K562 (cell line): ENCODE data around the gene CAPN2. TPM values are rescaled to one million over a fixed set of nuclear protein-coding genes. Genes with fewer than 3 reads are reported as not detected.

Experiments used
- CBX3 ChIP-seq, 2 experiments: IDR thresholded peaks; 1 replicate in 1 of 2; 2 replicates in 1 of 2; pipeline ENCODE4 v1.6.1; 2012; ENCODE audit warnings: inconsistent platforms in 2 of 2, low read length in 2 of 2, borderline replicate concordance in 1 of 2, control low read depth in 1 of 2
- FIP1L1 ChIP-seq: fragments of 200-400 bp; formaldehyde crosslinking; IDR thresholded peaks from 2 replicates; pipeline ENCODE4 v1.6.1; 2018; ENCODE audit warnings: mild to moderate bottlenecking, low read depth, low read length; ENCODE audit not compliant: poor library complexity, severe bottlenecking
- KAT7 ChIP-seq: sonication (generic); formaldehyde crosslinking; IDR thresholded peaks from 2 replicates; pipeline ENCODE4 v1.8.0; 2022; ENCODE audit warnings: missing genetic modification reagents, mild to moderate bottlenecking, borderline replicate concordance
- KDM1A ChIP-seq, 2 experiments: fragments of 450-650 bp; IDR thresholded peaks; 2 replicates each; pipeline ENCODE4 v1.6.1; 2016; ENCODE audit warnings: mild to moderate bottlenecking in 2 of 2
- NR2C2 ChIP-seq, 2 experiments: fragments of 200-800 bp in 1 of 2; sonication (Bioruptor generic) in 1 of 2; sonication (generic) in 1 of 2; formaldehyde crosslinking in 1 of 2; IDR thresholded peaks; 2 replicates each; pipeline versions ENCODE4 v1.6.1 to v1.8.0; 2016 to 2022; ENCODE audit warnings: mild to moderate bottlenecking in 1 of 2, missing compliant biosample characterization in 1 of 2, missing genetic modification characterization in 1 of 2, missing genetic modification reagents in 1 of 2
- PHF20 ChIP-seq: fragments of 450-650 bp; IDR thresholded peaks from 2 replicates; pipeline ENCODE4 v1.6.1; 2018; ENCODE audit not compliant: partially characterized antibody
- PYGO2 ChIP-seq: fragments of 450-650 bp; IDR thresholded peaks from 2 replicates; pipeline ENCODE4 v1.6.1; 2016; ENCODE audit warnings: mild to moderate bottlenecking, missing genetic modification characterization, moderate library complexity, missing compliant biosample characterization
- RBM34 ChIP-seq: fragments of 200-400 bp; formaldehyde crosslinking; IDR thresholded peaks from 2 replicates; pipeline ENCODE4 v1.6.1; 2018; ENCODE audit warnings: low read length, borderline replicate concordance; ENCODE audit not compliant: insufficient read depth
- SREBF2 ChIP-seq: sonication (generic); formaldehyde crosslinking; IDR thresholded peaks from 2 replicates; pipeline ENCODE4 v1.4.0; 2020; ENCODE audit warnings: mild to moderate bottlenecking, missing genetic modification reagents
- SRF ChIP-seq, 2 experiments: fragments of 250-450, 450-650 bp in 1 of 2; sonication (Bioruptor Pico) in 1 of 2; sonication (generic) in 1 of 2; formaldehyde crosslinking; IDR thresholded peaks; 2 replicates each; pipeline versions ENCODE4 v1.5.0 to v1.5.1; 2020 to 2022; ENCODE audit warnings: mild to moderate bottlenecking in 1 of 2, missing genetic modification reagents in 1 of 2
- TAL1 ChIP-seq: fragments of 450-650 bp; IDR thresholded peaks from 2 replicates; pipeline ENCODE4 v1.6.1; 2016; ENCODE audit warnings: mild to moderate bottlenecking
- ZNF263 ChIP-seq: sonication (generic); formaldehyde crosslinking; IDR thresholded peaks from 2 replicates; pipeline ENCODE4 v1.8.0; 2022; ENCODE audit warnings: mild to moderate bottlenecking, missing genetic modification reagents, borderline replicate concordance
- ZNF589 ChIP-seq: fragments of 200-800 bp; sonication (Bioruptor generic); IDR thresholded peaks from 2 replicates; pipeline ENCODE4 v1.6.1; 2016; ENCODE audit warnings: low read depth, missing genetic modification characterization, missing compliant biosample characterization
- polyA plus RNA-seq, 8 experiments: library from polyadenylated mRNA; depleted of rRNA in 4 of 8; stranded (reverse) in 5 of 8; unstranded in 3 of 8; fragments of >200 nt; fragmentation: Nextera tagmentation in 2 of 8; fragmentation: Illumina TruSeq in 1 of 8; extraction: Ambion mirVana in 2 of 8; extraction: Trizol in 1 of 8; gene quantifications; 2 replicates each; pipeline versions ENCODE4 v1.2.1 to v1.2.3, GENCODE V29; 2011 to 2014; ENCODE audit warnings: inconsistent platforms in 1 of 8, missing spikeins in 1 of 8
- total RNA-seq, 7 experiments: library from RNA; depleted of rRNA in 6 of 7; stranded (reverse); fragments of >200 nt in 6 of 7; fragmentation: Illumina TruSeq in 2 of 7; extraction: Trizol in 2 of 7; gene quantifications; 2 replicates each; pipeline versions ENCODE4 v1.2.1 to v1.2.3, GENCODE V29; 2011 to 2021; ENCODE audit warnings: low replicate concordance in 1 of 7
- TF ChIP-seq, protein P1 (sequence below): sonication (generic); formaldehyde crosslinking; IDR thresholded peaks from 2 replicates; pipeline ENCODE4 v1.8.0; 2022; ENCODE audit warnings: mild to moderate bottlenecking, missing genetic modification reagents
- TF ChIP-seq, protein P2 (sequence below): IDR thresholded peaks from 2 replicates; pipeline ENCODE4 v1.6.1; 2012; ENCODE audit warnings: low read depth, low read length, improper control_type of control experiment, borderline replicate concordance
- TF ChIP-seq, protein P3 (sequence below): sonication (generic); formaldehyde crosslinking; IDR thresholded peaks from 2 replicates; pipeline ENCODE4 v1.8.1; 2022; ENCODE audit warnings: missing genetic modification reagents
- TF ChIP-seq, protein P4 (sequence below): IDR thresholded peaks from 2 replicates; pipeline ENCODE4 v1.6.1; 2014; ENCODE audit warnings: antibody characterized with exemption
- TF ChIP-seq, protein P5 (sequence below): sonication (generic); formaldehyde crosslinking; IDR thresholded peaks from 2 replicates; pipeline ENCODE4 v1.8.0; 2022; ENCODE audit warnings: missing genetic modification reagents, mild to moderate bottlenecking, borderline replicate concordance
- TF ChIP-seq, protein P6 (sequence below): conservative IDR thresholded peaks from 2 replicates; pipeline ENCODE4 v1.6.1; 2011; ENCODE audit warnings: low read depth, mild to moderate bottlenecking, low read length; ENCODE audit not compliant: control insufficient read depth

CAPN2 gene
- total and polyA plus RNA-seq, 9 of the 15 experiments (the other 6 are each of a cell fraction or from before 2014, with no cell fraction given): 24.6 to 157 (median 101) TPM

DNA sequence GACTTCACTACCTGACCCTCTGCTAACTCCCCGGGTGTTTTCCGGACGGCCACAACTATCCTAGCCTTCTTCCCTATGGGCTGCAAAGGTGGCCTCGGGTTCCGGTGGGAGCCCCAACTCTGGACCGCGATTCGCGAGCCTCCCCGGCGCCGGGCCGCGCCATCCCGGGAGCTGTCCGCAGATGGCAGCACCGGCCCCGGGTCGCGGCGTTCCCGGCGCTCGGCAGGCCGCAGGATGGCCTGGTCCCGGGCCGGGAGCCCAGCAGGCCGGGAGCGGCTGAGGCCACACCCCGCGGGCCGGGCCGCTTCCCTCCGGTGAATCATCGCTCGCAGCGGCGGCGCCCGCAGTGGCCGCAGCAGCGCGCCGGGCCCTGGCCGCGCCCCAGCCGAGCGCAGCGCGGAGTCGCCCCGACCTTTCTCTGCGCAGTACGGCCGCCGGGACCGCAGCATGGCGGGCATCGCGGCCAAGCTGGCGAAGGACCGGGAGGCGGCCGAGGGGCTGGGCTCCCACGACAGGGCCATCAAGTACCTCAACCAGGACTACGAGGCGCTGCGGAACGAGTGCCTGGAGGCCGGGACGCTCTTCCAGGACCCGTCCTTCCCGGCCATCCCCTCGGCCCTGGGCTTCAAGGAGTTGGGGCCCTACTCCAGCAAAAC lies at the start of gene CAPN2 (continued):
- TF ChIP-seq RBM34: no peak
- 0 out of 2 replicates have a peak, but pooled peaks have one; percentile 49 for TF ChIP-seq ZNF589 (CRISPR knock-in tag)
- no peak for TF ChIP-seq PHF20
- TF ChIP-seq, protein P1, sequence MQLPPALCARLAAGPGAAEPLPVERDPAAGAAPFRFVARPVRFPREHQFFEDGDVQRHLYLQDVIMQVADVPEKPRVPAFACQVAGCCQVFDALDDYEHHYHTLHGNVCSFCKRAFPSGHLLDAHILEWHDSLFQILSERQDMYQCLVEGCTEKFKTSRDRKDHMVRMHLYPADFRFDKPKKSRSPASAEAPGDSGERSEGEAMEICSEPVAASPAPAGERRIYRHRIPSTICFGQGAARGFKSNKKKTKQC: peak; percentile 49; the same call in 1 of the 2 replicates
- TF ChIP-seq FIP1L1: peak; percentile 70
- TF ChIP-seq, protein P2, sequence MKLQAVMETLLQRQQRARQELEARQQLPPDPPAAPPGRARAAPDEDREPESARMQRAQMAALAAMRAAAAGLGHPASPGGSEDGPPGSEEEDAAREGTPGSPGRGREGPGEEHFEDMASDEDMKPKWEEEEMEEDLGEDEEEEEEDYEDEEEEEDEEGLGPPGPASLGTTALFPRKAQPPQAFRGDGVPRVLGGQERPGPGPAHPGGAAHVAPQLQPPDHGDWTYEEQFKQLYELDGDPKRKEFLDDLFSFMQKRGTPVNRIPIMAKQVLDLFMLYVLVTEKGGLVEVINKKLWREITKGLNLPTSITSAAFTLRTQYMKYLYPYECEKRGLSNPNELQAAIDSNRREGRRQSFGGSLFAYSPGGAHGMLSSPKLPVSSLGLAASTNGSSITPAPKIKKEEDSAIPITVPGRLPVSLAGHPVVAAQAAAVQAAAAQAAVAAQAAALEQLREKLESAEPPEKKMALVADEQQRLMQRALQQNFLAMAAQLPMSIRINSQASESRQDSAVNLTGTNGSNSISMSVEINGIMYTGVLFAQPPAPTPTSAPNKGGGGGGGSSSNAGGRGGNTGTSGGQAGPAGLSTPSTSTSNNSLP: no peak
- no peak for TF ChIP-seq PYGO2
- TF ChIP-seq NR2C2 (CRISPR knock-in tag; IDR thresholded peaks at IDR 0.05): no peak; the same call in 1 of the 2 replicates
- peak; percentile 36; the same call in 1 of the 2 replicates for TF ChIP-seq NR2C2 (tag; IDR thresholded peaks at IDR 0.05)
- TF ChIP-seq CBX3 (IDR thresholded peaks at IDR 0.05; ENCODE audit: borderline replicate concordance in 1 of 2, low read length in 2 of 2): no peak
- 0 out of 4 replicates have a peak, but pooled peaks have one; percentile 24 to 52 for TF ChIP-seq SRF (CRISPR knock-in tag; IDR thresholded peaks at IDR 0.05)
- peak; percentile 57; the same call in 1 of the 2 replicates for TF ChIP-seq KAT7 (CRISPR knock-in tag)
- TF ChIP-seq, protein P3, sequence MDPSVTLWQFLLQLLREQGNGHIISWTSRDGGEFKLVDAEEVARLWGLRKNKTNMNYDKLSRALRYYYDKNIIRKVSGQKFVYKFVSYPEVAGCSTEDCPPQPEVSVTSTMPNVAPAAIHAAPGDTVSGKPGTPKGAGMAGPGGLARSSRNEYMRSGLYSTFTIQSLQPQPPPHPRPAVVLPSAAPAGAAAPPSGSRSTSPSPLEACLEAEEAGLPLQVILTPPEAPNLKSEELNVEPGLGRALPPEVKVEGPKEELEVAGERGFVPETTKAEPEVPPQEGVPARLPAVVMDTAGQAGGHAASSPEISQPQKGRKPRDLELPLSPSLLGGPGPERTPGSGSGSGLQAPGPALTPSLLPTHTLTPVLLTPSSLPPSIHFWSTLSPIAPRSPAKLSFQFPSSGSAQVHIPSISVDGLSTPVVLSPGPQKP: no peak
- no peak for TF ChIP-seq SREBF2 (CRISPR knock-in tag)
- TF ChIP-seq TAL1: no peak
- no peak for TF ChIP-seq KDM1A (IDR thresholded peaks at IDR 0.05)
- TF ChIP-seq, protein P4, sequence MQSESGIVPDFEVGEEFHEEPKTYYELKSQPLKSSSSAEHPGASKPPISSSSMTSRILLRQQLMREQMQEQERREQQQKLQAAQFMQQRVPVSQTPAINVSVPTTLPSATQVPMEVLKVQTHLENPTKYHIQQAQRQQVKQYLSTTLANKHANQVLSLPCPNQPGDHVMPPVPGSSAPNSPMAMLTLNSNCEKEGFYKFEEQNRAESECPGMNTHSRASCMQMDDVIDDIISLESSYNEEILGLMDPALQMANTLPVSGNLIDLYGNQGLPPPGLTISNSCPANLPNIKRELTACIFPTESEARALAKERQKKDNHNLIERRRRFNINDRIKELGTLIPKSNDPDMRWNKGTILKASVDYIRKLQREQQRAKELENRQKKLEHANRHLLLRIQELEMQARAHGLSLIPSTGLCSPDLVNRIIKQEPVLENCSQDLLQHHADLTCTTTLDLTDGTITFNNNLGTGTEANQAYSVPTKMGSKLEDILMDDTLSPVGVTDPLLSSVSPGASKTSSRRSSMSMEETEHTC: no peak
- TF ChIP-seq ZNF263: peak; percentile 36; the same call in 1 of the 2 replicates
- TF ChIP-seq, protein P5, sequence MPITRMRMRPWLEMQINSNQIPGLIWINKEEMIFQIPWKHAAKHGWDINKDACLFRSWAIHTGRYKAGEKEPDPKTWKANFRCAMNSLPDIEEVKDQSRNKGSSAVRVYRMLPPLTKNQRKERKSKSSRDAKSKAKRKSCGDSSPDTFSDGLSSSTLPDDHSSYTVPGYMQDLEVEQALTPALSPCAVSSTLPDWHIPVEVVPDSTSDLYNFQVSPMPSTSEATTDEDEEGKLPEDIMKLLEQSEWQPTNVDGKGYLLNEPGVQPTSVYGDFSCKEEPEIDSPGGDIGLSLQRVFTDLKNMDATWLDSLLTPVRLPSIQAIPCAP (CRISPR knock-in tag): no peak
- TF ChIP-seq, protein P6, sequence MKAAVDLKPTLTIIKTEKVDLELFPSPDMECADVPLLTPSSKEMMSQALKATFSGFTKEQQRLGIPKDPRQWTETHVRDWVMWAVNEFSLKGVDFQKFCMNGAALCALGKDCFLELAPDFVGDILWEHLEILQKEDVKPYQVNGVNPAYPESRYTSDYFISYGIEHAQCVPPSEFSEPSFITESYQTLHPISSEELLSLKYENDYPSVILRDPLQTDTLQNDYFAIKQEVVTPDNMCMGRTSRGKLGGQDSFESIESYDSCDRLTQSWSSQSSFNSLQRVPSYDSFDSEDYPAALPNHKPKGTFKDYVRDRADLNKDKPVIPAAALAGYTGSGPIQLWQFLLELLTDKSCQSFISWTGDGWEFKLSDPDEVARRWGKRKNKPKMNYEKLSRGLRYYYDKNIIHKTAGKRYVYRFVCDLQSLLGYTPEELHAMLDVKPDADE: peak; percentile 69; the same call in 1 of the 2 replicates
